Aorta (tissue), 5 donors: ENCODE data around the gene MNT. TPM values are rescaled to one million over a fixed set of nuclear protein-coding genes. Genes with fewer than 3 reads are reported as not detected.

Source experiments
- ATAC-seq: fragments of 200-7000 bp; cut with Tn5 transposase; one replicate; pipeline ENCODE4 v1.9.1; 2022; ENCODE audit warnings: moderate library complexity; ENCODE audit not compliant: low FRiP score
- DNase-seq, 2 donors: peaks; one replicate each; pipeline ENCODE4 v3.0.0-alpha.2; 2020
- H3K27ac ChIP-seq, 2 donors: one replicate each; pipeline ENCODE4 v1.5.1; 2013; ENCODE audit warnings: low read length in 2 of 2, mild to moderate bottlenecking in 2 of 2, moderate library complexity in 2 of 2, control low read depth in 1 of 2, inconsistent platforms in 1 of 2, low read depth in 1 of 2
- H3K27me3 ChIP-seq, 2 donors: one replicate each; pipeline ENCODE4 v1.6.1; 2013; ENCODE audit warnings: control low read depth in 1 of 2, low read length in 1 of 2, mild to moderate bottlenecking in 1 of 2, moderate library complexity in 1 of 2; ENCODE audit not compliant: insufficient read depth in 2 of 2, control insufficient read depth in 1 of 2
- H3K36me3 ChIP-seq, 2 donors: one replicate each; pipeline ENCODE4 v1.6.1; 2013; ENCODE audit warnings: control low read depth in 1 of 2, low read length in 1 of 2, mild to moderate bottlenecking in 1 of 2; ENCODE audit not compliant: insufficient read depth in 2 of 2, control insufficient read depth in 1 of 2
- H3K4me1 ChIP-seq, 2 donors: one replicate each; pipeline ENCODE4 v1.6.1; 2013; ENCODE audit warnings: low read length in 2 of 2, control low read depth in 1 of 2, mild to moderate bottlenecking in 1 of 2, moderate library complexity in 1 of 2; ENCODE audit not compliant: insufficient read depth in 2 of 2, control insufficient read depth in 1 of 2
- H3K4me3 ChIP-seq, 2 donors: one replicate each; pipeline ENCODE4 v1.5.1; 2013; ENCODE audit warnings: low read length in 2 of 2, control low read depth in 1 of 2, mild to moderate bottlenecking in 1 of 2
- H3K9me3 ChIP-seq: one replicate; pipeline ENCODE4 v1.6.1; 2013; ENCODE audit warnings: mild to moderate bottlenecking, low read length; ENCODE audit not compliant: control insufficient read depth
- WGBS, 2 donors: extraction: QIAGEN DNeasy Blood & Tissue Kit; methylation state at CpG; one replicate each; pipeline ENCODE4 v1.1.7; 2013; 5-methylcytosine and 5-hydroxymethylcytosine counted together
- intact Hi-C, 2 donors: fragments of 100-400 bp; cut with DNase I; formaldehyde crosslinking; loops; one replicate each; pipeline versions ENCODE4 v1.14.2 to v1.15.0; 2022
- polyA plus RNA-seq, 2 donors: library from polyadenylated mRNA; stranded (reverse); fragments of 200-250 nt; gene quantifications; one replicate each; pipeline ENCODE4 v1.2.3, GENCODE V29; 2013
- total RNA-seq, 2 donors: library from RNA; stranded (reverse); fragmentation: NEBNext Ultra II Directional; extraction: Animal tissue kit (Norgen Biotek cat#: 25700); gene quantifications; one replicate each; pipeline ENCODE4 v1.2.1, GENCODE V29; 2021
- donor health status: healthy with polysubstance abuse.
- donor health status: Bipolar disorder and iron deficiency.
- donor health status: DM: no; HTN: no; CAD: no.
- donor health status: DM: no; HTN: no; CAD: no.
- donor health status: DM: yes; HTN: yes; CAD: no.

The MNT gene
- total and polyA plus RNA-seq, 4 donors = 8.3 to 35.7 (median 18.6) TPM

DNA sequence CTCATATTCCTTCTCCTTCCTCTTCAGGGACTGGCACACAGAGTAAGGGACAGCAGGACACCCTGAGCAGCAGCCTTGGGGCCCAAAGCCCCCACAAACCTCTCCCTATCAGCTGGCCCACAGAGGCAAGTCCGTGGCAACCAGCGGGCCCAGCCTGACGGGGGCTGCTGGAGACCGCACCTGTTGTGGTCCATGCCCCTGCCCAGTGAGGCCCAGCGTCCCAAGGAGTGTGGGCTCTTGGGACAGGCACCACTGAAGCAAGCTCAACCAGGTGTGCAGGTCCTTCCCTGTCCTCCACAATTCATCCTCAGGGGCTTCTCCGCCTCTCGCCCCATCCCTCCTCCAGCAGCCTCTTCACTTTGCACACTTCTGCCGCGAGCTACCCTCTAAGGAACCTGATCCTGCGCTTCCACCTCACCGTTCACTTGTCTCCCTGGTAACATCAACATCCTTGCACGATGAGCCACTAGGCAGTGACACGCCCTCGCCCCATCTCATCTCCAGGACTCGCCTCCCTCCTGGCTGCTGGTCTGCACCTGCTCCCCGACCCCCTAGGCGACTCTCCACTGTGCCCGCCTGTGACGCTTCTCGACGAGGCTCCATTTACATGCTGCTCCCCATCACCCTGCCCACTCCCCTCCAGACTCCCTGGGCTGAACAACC, 12.7 kb downstream of the MNT start:
- intact Hi-C loops = no loop called here
- no peak overlapping the region for H3K27ac ChIP-seq
- H3K27me3 ChIP-seq = no peaks in the 10 kb centered on the region
- no peak overlapping the region for H3K4me3 ChIP-seq
- no peaks in the 10 kb centered on the region for H3K4me1 ChIP-seq
- H3K36me3 ChIP-seq = no peaks in the 10 kb centered on the region
- H3K9me3 ChIP-seq = no peaks in the 10 kb centered on the region
- ATAC-seq (no peak), DNase-seq (no peak)
- 88% methylated on average over 21 of the region's 21 CpGs for WGBS, 2 donors

DNA sequence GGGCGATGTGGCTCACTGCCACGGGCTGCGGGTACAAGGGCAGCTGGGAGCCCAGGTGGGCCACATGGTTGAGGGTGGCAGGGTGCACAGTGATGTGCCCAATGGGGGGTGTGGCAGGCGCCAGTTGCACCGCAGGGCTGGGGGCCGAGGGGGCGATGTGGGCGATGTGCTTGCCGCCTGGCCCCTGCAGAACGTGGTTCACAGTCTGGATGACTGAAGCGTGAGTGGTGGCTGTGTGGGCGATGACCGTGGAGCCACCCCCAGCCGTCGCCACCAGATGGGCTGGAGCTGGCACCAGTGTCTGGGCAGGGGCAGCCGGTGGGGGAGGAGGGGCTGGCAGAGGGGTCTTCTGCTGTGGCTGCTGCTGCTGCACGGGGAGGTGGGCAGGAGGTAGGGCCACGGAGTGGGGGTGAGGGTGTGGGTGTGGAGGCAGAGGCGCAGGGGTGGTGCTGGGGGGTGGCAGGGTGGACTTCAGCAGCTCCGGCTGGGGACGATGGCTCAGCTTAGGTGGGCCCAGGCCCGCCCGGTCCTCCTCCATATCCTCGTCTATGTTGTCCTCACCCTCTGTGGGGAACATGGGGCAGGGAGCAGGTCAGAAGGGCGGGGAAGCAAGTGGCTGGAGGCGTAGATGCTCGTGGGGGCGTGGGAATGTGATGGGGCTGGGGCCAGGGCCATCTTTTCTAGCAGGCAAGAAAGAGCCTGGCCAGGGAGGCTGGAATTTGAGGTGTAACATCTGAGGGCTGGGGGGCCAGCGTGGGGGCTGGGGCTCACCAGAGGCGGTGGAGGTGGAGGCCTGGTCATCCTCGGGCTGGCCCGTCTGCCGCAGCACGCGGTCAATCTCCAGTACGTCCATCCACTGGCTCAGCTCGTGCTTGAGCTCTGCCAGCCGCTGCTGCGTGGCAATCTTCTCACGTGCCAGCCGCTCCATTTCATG, 13.5 kb downstream of the MNT start:
- DNase-seq (no peak), ATAC-seq (no peak)
- no peaks in the 10 kb centered on the region for H3K36me3 ChIP-seq
- WGBS, 2 donors = 86% methylated on average over 35 to 41 of the region's 41 CpGs
- no peak overlapping the region for H3K4me3 ChIP-seq
- H3K9me3 ChIP-seq = no peaks in the 10 kb centered on the region
- no peak overlapping the region for H3K27ac ChIP-seq
- intact Hi-C loops = no loop called here
- no peaks in the 10 kb centered on the region for H3K4me1 ChIP-seq
- no peaks in the 10 kb centered on the region for H3K27me3 ChIP-seq

DNA sequence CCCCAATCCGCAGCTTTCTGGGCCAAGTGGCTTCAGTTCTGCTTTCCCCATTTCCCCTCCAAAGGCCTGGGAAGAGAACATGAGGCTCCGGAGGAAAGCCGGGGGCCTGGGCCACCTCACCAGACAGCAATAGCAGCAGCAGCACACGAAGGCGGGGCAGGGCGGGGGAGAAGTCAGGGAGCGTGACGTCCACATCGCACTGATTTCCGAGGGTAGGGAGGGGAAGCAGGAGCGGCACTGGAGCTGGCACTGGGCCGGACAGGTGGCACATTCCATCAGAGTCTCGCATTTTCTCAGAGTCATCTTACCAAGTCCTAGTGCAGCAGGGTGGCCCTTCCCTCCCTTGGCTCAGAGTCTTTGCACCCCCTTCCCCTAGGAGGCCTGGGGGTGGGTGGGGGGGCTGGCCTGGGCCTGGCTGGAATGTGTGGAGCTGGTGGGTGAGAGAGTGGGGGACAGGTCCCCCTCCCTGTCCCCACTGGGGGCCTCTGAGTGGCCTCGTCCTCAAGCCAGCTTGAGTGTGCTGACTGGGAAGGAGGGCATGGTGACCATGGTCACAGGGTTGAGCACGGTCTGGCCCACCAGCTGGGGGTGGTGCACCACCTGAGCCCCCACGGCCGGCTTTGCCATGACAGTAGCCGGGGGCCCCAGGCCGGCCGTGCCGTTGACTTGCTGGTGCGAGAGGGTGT, 14.3 kb downstream of the MNT start:
- H3K36me3 ChIP-seq = no peaks in the 10 kb centered on the region
- H3K4me3 ChIP-seq = no peak overlapping the region
- ATAC-seq (no peak), DNase-seq (no peak)
- H3K4me1 ChIP-seq = no peaks in the 10 kb centered on the region
- WGBS, 2 donors = 80 to 82% methylated on average over 19 to 22 of the region's 22 CpGs
- no peaks in the 10 kb centered on the region for H3K9me3 ChIP-seq
- H3K27ac ChIP-seq = no peak overlapping the region
- no peaks in the 10 kb centered on the region for H3K27me3 ChIP-seq
- intact Hi-C loops = no loop called here

DNA sequence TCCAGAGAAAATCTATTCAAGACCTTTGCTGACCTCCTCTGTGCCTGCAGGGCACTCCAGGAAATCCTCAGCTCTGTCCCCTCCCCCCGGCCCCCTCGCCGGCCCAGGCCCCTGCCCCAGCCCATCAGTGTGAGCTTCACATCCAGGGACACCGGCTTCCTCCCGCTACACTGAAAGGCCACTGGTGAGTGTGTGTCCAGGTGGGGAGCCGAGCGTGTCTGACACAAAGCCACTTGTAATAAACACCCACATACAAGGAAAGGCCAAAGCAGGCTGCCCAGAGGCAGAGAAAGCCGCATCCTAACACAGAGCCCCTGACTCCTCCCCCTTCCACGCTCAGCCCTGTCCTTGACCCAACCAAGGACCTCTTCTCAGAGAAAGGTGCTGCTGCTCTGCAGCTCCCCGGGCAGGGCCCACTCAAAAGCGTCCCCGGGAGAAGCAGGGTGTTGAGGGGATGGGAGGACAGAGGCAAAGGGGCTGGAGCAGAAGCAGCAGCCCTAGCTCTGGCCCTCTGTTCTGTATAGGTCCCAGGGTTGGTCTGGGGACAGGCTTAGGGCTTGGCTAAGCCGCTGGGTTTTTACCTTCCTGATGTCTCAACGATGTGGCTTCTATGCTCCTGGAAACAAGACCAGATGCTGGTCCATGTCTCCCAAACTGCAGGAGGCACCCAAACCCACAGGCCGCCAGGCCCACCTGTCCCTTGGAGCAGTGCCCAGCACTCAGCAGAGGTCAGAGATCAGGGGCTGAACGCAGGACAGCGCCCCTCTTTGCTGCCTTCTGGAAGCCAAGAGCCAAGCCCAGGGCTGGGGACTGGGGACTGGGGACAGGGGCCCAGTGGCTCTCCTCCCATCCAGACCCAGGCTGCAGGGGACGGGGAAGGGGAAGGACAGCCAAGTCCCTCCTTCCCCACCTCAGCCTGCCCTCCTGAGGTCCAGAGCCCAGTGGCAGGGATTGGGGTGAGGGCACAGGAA, 15.3 kb downstream of the MNT start:
- H3K9me3 ChIP-seq = no peaks in the 10 kb centered on the region
- DNase-seq (no peak), ATAC-seq (no peak)
- H3K4me1 ChIP-seq = no peaks in the 10 kb centered on the region
- no peak overlapping the region for H3K4me3 ChIP-seq
- H3K27ac ChIP-seq = no peak overlapping the region
- no peaks in the 10 kb centered on the region for H3K36me3 ChIP-seq
- intact Hi-C loops = no loop called here
- WGBS, 2 donors = 77 to 78% methylated on average over 18 of the region's 18 CpGs
- H3K27me3 ChIP-seq = no peaks in the 10 kb centered on the region

DNA sequence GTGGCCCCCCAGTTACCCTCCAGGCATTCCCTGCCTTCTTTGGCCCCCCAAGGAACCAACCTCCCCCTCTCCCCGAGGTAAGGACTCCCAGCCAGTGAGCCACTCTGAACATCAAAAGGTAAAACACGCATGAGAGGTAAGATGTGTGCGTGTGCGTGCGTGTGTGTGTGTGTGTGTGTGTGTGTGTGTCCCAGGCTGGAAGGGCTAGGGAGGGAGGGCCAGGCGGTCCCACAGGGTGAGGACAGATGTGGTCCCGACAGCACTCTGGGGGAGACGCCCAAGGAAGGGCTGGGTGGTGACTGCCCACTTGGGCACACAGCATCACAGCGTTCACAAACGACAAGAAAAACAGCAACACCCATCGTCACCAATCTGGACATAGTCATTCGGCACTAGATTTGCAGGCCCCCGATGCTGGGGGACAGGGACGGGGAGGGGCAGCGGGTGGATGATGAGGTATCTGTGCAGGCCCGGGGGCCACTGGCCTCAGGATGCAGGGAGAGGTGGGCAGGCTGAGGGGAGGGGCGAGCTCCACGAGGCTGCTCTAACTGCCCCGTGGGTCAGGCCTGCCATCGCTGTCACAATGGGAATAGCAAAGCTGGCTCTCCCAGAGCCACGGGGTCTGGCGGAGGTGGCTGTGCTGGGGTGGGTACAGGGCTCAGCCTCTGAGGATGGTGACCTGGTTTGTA, 16.3 kb downstream of the MNT start:
- ATAC-seq = no peak
- intact Hi-C loops = no loop called here
- Histone ChIP-seq H3K27me3 (no peaks in the 10 kb centered on the region), H3K4me1 (no peaks in the 10 kb centered on the region), H3K4me3 (no peak overlapping the region), H3K27ac (no peak overlapping the region), H3K36me3 (no peaks in the 10 kb centered on the region), H3K9me3 (no peaks in the 10 kb centered on the region)
- WGBS, 2 donors = 66 to 74% methylated on average over 22 of the region's 22 CpGs
- DNase-seq = no peak

DNA sequence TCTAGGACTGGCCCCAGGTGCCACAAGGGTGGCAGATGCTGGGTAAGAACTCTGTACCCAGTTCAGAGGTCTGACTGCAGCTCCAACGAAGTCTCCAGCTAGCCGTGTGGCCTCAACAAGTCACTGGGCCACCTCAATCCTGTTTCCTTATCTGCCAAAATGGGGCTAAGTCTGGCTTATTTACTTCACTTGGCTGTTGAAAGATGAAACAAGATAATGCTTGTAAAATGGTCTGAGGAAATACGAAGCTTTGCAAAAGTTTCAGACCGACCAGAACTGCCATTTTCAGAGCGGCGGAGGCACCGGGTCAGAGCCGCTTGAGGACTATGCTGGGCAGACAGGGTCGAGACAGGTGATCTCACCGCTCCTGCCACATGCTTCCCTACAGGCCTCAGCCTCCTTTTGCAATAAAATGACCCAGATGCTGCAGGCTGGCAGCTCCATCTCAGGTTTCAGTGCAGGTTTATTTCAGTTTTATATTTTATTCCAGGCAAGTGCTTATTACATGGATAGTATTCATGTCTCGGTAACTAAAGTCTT, 17.2 kb downstream of the MNT start:
- no peaks in the 10 kb centered on the region for H3K36me3 ChIP-seq
- no peaks in the 10 kb centered on the region for H3K27me3 ChIP-seq
- 83 to 84% methylated on average over 11 of the region's 11 CpGs for WGBS, 2 donors
- intact Hi-C loops = no loop called here
- H3K9me3 ChIP-seq = no peaks in the 10 kb centered on the region
- H3K4me3 ChIP-seq = no peak overlapping the region
- H3K4me1 ChIP-seq = no peaks in the 10 kb centered on the region
- ATAC-seq (no peak), DNase-seq (no peak)
- no peak overlapping the region for H3K27ac ChIP-seq

DNA sequence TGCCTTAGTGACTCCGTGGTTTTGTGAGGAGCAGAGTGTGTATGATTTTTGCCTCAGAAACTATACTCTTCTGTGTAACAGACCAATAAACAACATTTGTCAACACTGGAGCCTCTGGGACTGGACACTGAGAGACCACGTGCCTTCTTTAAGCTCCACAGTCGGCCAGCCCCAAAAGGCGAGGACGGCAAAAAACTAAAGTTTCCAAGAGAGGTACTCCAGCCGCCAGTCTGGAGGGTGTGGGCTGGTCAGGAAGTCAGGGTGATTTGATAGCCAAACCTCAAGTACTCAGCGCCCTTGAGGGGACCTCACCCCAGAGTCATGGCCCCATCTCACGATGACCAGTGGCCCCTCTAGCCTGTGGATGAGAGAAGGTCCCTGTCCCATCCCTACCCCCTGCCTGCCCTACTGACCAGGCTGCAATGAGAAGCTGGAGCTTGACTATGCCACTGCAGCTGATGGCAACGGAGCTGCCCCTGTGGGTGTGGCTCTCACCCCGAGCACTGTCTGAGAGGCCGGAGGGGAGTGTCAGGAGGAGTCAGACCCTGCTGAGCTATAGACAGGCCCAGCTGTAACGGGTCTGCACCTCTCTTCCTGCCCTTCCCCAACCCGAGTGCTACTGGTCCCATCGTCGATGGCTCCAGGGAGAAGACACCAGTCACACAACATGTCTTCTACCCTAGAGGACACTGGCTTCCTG, 19.8 kb downstream of the MNT start:
- WGBS, 2 donors = 68 to 75% methylated on average over 15 of the region's 15 CpGs
- intact Hi-C loops = no loop called here
- no peaks in the 10 kb centered on the region for H3K36me3 ChIP-seq
- H3K27me3 ChIP-seq = no peaks in the 10 kb centered on the region
- ATAC-seq (no peak), DNase-seq (no peak)
- H3K4me1 ChIP-seq = no peaks in the 10 kb centered on the region
- H3K27ac ChIP-seq = no peak overlapping the region
- no peak overlapping the region for H3K4me3 ChIP-seq
- H3K9me3 ChIP-seq = no peaks in the 10 kb centered on the region
